Osteoblast (primary cell): Measurements from ENCODE around the gene RBM41. TPM values are rescaled to one million over a fixed set of nuclear protein-coding genes. Genes with fewer than 3 reads are reported as not detected.
"Not testable (repeated sequence)": the region's sequence is repeated elsewhere in the genome, so short reads cannot be mapped to it uniquely, and the experiment has no call there.

Experiments
- DNase-seq: peaks from one replicate; pipeline ENCODE4 v3.0.0; 2011; ENCODE audit warnings: low spot score, mixed read lengths; ENCODE audit not compliant: insufficient read length; ENCODE audit errors: missing footprints
- H2AFZ ChIP-seq: 2 replicates; pipeline ENCODE4 v1.6.0; 2011; ENCODE audit warnings: mild to moderate bottlenecking, low read length
- H3K27ac ChIP-seq: 2 replicates; pipeline ENCODE4 v1.5.1; 2011; ENCODE audit warnings: mild to moderate bottlenecking, low read depth, low read length, moderate library complexity
- H3K27me3 ChIP-seq: 2 replicates; pipeline ENCODE4 v1.6.0; 2012; ENCODE audit warnings: mild to moderate bottlenecking, control low read depth, inconsistent platforms, low read length, moderate library complexity; ENCODE audit not compliant: insufficient read depth
- H3K36me3 ChIP-seq: 2 replicates; pipeline ENCODE4 v1.5.1; 2011; ENCODE audit warnings: mild to moderate bottlenecking, low read length, control low read depth, moderate library complexity; ENCODE audit not compliant: insufficient read depth
- H3K4me1 ChIP-seq: 2 replicates; pipeline ENCODE4 v1.5.1; 2011; ENCODE audit warnings: mild to moderate bottlenecking, low read length, control low read depth, moderate library complexity; ENCODE audit not compliant: insufficient read depth
- H3K4me2 ChIP-seq: 2 replicates; pipeline ENCODE4 v1.6.0; 2011; ENCODE audit warnings: mild to moderate bottlenecking, low read length; ENCODE audit not compliant: insufficient read depth
- H3K4me3 ChIP-seq: fragments of 200-600 bp; sonication (generic); 3 replicates; pipeline ENCODE4 v1.5.1; 2012; ENCODE audit warnings: mild to moderate bottlenecking, low read length, inconsistent platforms; ENCODE audit not compliant: insufficient read depth
- H3K79me2 ChIP-seq: 2 replicates; pipeline ENCODE4 v1.6.0; 2012; ENCODE audit warnings: mild to moderate bottlenecking, low read length, control low read depth, inconsistent platforms; ENCODE audit not compliant: insufficient read depth
- H3K9me3 ChIP-seq: 2 replicates; pipeline ENCODE4 v1.5.1; 2011; ENCODE audit warnings: low read depth, low read length, control low read depth
- H4K20me1 ChIP-seq: 2 replicates; pipeline ENCODE4 v1.6.0; 2012; ENCODE audit warnings: mild to moderate bottlenecking, low read length, control low read depth; ENCODE audit not compliant: insufficient read depth
- total RNA-seq: library from RNA; depleted of rRNA; stranded (reverse); fragments of >200 nt; gene quantifications from 2 replicates; pipeline ENCODE4 v1.2.3, GENCODE V29; 2012
- TF ChIP-seq, protein P1 (sequence below): IDR thresholded peaks from 2 replicates; pipeline ENCODE4 v1.5.1; 2011; ENCODE audit warnings: mild to moderate bottlenecking, low read depth, low read length, moderate library complexity; ENCODE audit errors: extremely low read depth

RBM41 gene
- total RNA-seq = 13.8 and 15.3 TPM in 2 replicates

DNA sequence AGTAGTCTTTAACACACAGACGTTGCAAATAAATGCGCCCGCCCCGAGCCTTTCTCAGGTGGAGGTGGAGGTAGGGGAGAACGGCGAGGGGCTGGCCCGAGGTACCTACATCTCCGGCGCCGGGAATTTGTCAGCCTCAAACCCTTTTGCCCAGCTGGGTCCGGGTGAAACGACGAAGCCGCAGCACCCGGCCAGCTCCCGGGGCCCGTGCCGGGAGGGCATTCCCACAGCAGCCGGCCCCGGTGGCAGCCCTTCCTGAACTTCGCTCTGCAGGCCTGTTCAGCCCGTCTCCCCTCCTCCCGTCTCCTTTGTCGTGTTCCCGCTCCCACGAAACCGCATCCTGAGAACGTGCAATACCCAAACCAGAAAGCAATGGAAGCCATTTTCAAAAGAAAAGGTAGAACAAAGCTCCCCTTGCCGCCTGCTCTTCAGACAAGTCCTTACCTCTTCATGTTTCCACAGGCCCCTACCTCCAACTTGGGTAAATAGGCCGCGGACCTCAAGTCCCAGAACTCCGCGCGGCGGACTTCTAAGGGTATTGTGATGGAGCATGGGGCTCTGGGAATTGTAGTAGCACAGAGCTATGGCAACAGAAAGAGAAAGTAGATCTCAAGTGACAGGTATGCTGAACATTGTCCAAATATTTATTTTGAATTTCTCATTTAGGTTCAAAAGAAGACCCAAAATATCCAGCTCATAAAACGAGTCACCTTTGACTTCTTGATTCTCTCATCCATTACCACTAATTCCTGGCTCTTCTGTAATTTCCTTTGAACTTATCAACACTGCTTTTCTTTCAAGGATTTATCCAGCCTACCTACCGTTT is at the start of gene RBM41:
TSS of gene RBM41 (minus strand) at position 501 of the 826 bp plus-strand sequence. CDS start at position 452, 49 bp downstream.
- peak; percentile 54 for DNase-seq
- H3K27me3 ChIP-seq = peaks cover 13% of the 10 kb centered on the region
- H3K36me3 ChIP-seq = peaks cover 18% of the 10 kb centered on the region
- peak within 1 kb of the TSS; percentile 80 for H2AFZ ChIP-seq
- peak within 1 kb of the TSS; percentile 70 for H3K4me3 ChIP-seq
- no peaks in the 10 kb centered on the region for H3K9me3 ChIP-seq
- H4K20me1 ChIP-seq = no peaks in the 10 kb centered on the region
- H3K27ac ChIP-seq = peak within 1 kb of the TSS; percentile 16
- TF ChIP-seq, protein P1, sequence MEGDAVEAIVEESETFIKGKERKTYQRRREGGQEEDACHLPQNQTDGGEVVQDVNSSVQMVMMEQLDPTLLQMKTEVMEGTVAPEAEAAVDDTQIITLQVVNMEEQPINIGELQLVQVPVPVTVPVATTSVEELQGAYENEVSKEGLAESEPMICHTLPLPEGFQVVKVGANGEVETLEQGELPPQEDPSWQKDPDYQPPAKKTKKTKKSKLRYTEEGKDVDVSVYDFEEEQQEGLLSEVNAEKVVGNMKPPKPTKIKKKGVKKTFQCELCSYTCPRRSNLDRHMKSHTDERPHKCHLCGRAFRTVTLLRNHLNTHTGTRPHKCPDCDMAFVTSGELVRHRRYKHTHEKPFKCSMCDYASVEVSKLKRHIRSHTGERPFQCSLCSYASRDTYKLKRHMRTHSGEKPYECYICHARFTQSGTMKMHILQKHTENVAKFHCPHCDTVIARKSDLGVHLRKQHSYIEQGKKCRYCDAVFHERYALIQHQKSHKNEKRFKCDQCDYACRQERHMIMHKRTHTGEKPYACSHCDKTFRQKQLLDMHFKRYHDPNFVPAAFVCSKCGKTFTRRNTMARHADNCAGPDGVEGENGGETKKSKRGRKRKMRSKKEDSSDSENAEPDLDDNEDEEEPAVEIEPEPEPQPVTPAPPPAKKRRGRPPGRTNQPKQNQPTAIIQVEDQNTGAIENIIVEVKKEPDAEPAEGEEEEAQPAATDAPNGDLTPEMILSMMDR = no peak
- peaks cover 3% of the 10 kb centered on the region for H3K4me1 ChIP-seq
- H3K4me2 ChIP-seq = peak within 1 kb of the TSS; percentile 79
- H3K79me2 ChIP-seq = peaks cover 12% of the 10 kb centered on the region

GRCh38 chrX:107168257-107168656 is 49.6 kb upstream of the RBM41 start:
- H3K79me2 ChIP-seq = no peaks in the 10 kb centered on the region
- TF ChIP-seq, protein P1 = no peak
- H2AFZ ChIP-seq = no peak overlapping the region
- no peaks in the 10 kb centered on the region for H3K4me1 ChIP-seq
- no peaks in the 10 kb centered on the region for H4K20me1 ChIP-seq
- H3K4me2 ChIP-seq = no peak overlapping the region
- H3K4me3 ChIP-seq = no peak overlapping the region
- no peak for DNase-seq
- peaks cover 3% of the 10 kb centered on the region for H3K27me3 ChIP-seq
- no peaks in the 10 kb centered on the region for H3K9me3 ChIP-seq
- no peaks in the 10 kb centered on the region for H3K36me3 ChIP-seq
- no peak overlapping the region for H3K27ac ChIP-seq

GRCh38 chrX:107167163-107167921 is 48.7 kb upstream of the RBM41 start:
- Histone ChIP-seq H3K4me2 (no peak overlapping the region), H3K27ac (no peak overlapping the region), H4K20me1 (no peaks in the 10 kb centered on the region), H3K36me3 (no peaks in the 10 kb centered on the region), H3K27me3 (peaks cover 3% of the 10 kb centered on the region), H2AFZ (no peak overlapping the region), H3K79me2 (no peaks in the 10 kb centered on the region), H3K4me3 (no peak overlapping the region), H3K9me3 (no peaks in the 10 kb centered on the region), H3K4me1 (no peaks in the 10 kb centered on the region)
- DNase-seq = no peak
- TF ChIP-seq, protein P1 = no peak

DNA sequence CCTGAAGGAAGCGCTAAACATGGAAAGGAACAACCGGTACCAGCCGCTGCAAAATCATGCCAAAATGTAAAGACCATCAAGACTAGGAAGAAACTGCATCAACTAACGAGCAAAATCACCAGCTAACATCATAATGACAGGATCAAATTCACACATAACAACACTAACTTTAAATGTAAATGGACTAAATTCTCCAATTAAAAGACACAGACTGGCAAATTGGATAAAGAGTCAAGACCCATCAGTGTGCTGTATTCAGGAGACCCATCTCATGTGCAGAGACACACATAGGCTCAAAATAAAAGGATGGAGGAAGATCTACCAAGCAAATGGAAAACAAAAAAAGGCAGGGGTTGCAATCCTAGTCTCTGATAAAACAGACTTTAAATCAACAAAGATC is 39.0 kb upstream of the RBM41 start:
- H3K4me2 ChIP-seq, H3K27ac ChIP-seq, H3K27me3 ChIP-seq, H3K4me1 ChIP-seq, H3K9me3 ChIP-seq, H4K20me1 ChIP-seq, H2AFZ ChIP-seq, H3K79me2 ChIP-seq, H3K4me3 ChIP-seq, DNase-seq, H3K36me3 ChIP-seq: not testable (repeated sequence)

- not testable (repeated sequence) for H2AFZ ChIP-seq, H3K9me3 ChIP-seq, H3K27ac ChIP-seq, DNase-seq, H3K4me1 ChIP-seq, H4K20me1 ChIP-seq, H3K27me3 ChIP-seq, H3K79me2 ChIP-seq, H3K4me2 ChIP-seq, H3K4me3 ChIP-seq, H3K36me3 ChIP-seq
Measured at GRCh38 chrX:107155621-107156430, 37.2 kb upstream of the RBM41 start.
